Colonic mucosa (tissue), 4 donors: ENCODE results near the gene RYK. TPM values are rescaled to one million over a fixed set of nuclear protein-coding genes. Genes with fewer than 3 reads are reported as not detected.

ENCODE experiments used
- DNase-seq: peaks from one replicate; pipeline ENCODE4 v3.0.0-alpha.2; 2020
- H3K27ac ChIP-seq: fragments of 200-600 bp; one replicate; pipeline ENCODE4 v1.8.0; 2021
- H3K27me3 ChIP-seq: fragments of 200-600 bp; one replicate; pipeline ENCODE4 v1.8.0; 2021
- H3K36me3 ChIP-seq: fragments of 200-600 bp; one replicate; pipeline ENCODE4 v1.8.0; 2021
- H3K4me1 ChIP-seq: fragments of 200-600 bp; one replicate; pipeline ENCODE4 v1.8.0; 2021; ENCODE audit warnings: mild to moderate bottlenecking
- H3K4me3 ChIP-seq: fragments of 200-600 bp; one replicate; pipeline ENCODE4 v1.8.0; 2021
- H3K9ac ChIP-seq, 2 donors: one replicate each; pipeline ENCODE4 v1.7.0; 2013; ENCODE audit warnings: control low read depth in 2 of 2, low read depth in 2 of 2, low read length in 2 of 2
- H3K9me3 ChIP-seq: fragments of 200-600 bp; one replicate; pipeline ENCODE4 v1.8.0; 2021
- CTCF ChIP-seq: fragments of 200-600 bp; IDR thresholded peaks from one replicate; pipeline ENCODE4 v1.8.0; 2022; ENCODE audit warnings: antibody characterized with exemption, mild to moderate bottlenecking
- intact Hi-C: fragments of 100-400 bp; cut with DNase I; formaldehyde crosslinking; loops from one replicate; pipeline ENCODE4 v1.14.1; 2022
- total RNA-seq, 2 donors: library from RNA; stranded (reverse); fragmentation: NEBNext Ultra II Directional in 1 of 2; extraction: Animal tissue kit (Norgen Biotek cat#: 25700) in 1 of 2; gene quantifications; one replicate each; pipeline ENCODE4 v1.2.1, GENCODE V29; 2021
- donor health status: healthy.
- donor health status: DM: no; HTN: no; CAD: no.
- donor health status: DM: no; HTN: no; CAD: no.

Gene RYK
- total RNA-seq, 2 donors from 2014 or later = 30.7 to 40.6 TPM

DNA sequence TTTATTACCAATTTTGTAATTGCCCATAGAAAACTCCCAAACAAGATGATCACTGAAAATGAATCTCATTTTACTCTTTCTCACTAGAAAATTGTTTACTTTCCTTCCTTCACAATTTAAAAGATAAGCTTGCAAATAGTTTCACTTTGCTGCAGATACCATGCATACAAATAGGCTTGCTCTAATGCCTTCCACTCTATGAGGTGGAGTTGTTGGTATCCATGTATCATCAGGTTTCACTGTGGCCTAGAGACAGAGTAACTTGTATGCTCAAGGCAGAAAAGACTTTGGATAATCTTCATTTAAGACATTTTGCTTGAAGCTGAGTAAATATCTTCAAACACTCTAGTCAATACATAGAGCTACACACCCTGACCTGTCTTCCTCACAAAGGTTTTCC lies 60.8 kb downstream of the RYK start:
- intact Hi-C loops = no loop called here
- no peak overlapping the region for H3K27ac ChIP-seq
- DNase-seq = no peak
- H3K4me1 ChIP-seq = no peaks in the 10 kb centered on the region
- no peak overlapping the region for H3K4me3 ChIP-seq
- no peaks in the 10 kb centered on the region for H3K27me3 ChIP-seq
- H3K9ac ChIP-seq = no peak overlapping the region
- H3K36me3 ChIP-seq = no peaks in the 10 kb centered on the region
- no peaks in the 10 kb centered on the region for H3K9me3 ChIP-seq
- TF ChIP-seq CTCF = no peak

DNA sequence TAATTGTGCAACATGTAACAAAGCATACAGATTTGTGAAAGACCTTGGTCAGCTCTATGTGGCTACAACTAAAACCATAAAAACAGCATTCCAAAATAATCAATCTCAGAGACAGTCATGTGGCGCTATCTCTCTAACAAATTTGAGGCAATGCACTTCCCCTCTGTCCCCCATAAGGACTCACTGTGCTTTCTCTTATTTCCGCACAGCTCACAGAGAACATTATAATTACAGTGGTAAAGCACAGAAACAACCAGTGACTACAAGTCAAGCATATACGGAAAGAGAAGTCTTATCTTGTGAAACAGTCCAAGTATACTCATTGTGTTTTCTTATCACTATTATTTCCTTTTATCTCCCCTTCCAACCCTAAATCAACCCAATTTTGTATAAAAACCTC lies 64.3 kb downstream of the RYK start:
- H3K9me3 ChIP-seq = no peaks in the 10 kb centered on the region
- DNase-seq = no peak
- H3K27ac ChIP-seq = no peak overlapping the region
- H3K36me3 ChIP-seq = no peaks in the 10 kb centered on the region
- no peak overlapping the region for H3K4me3 ChIP-seq
- no peak overlapping the region for H3K9ac ChIP-seq
- no peaks in the 10 kb centered on the region for H3K4me1 ChIP-seq
- no peaks in the 10 kb centered on the region for H3K27me3 ChIP-seq
- intact Hi-C loops = no loop called here
- no peak for TF ChIP-seq CTCF

DNA sequence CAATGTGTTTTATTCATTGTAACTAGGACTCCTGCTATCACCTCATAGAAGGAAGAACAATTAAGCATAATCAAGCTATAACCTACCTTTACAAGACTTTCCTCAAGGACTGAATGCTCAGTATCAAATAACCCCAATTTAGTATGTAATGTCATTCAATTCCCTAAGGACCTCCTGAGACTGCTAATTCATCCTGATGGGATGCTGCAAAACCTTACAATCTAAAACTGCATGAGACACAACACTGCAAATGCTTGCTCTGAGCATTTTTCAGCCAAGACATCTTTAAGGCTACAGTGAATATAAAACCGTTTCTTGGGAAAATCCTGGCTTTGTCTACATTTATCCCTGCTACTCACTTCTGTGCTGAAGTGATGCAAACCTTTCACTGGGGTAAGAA lies 69.9 kb downstream of the RYK start:
- Histone ChIP-seq H3K27me3 (no peaks in the 10 kb centered on the region), H3K9me3 (no peaks in the 10 kb centered on the region), H3K4me3 (no peak overlapping the region), H3K36me3 (no peaks in the 10 kb centered on the region), H3K27ac (no peak overlapping the region), H3K9ac (no peak overlapping the region), H3K4me1 (no peaks in the 10 kb centered on the region)
- no peak for DNase-seq
- TF ChIP-seq CTCF = no peak
- intact Hi-C loops = no loop called here

- TF ChIP-seq CTCF = no peak
- Histone ChIP-seq H3K27me3 (no peaks in the 10 kb centered on the region), H3K9ac (no peak overlapping the region), H3K36me3 (no peaks in the 10 kb centered on the region), H3K4me3 (no peak overlapping the region), H3K4me1 (no peaks in the 10 kb centered on the region), H3K27ac (no peak overlapping the region), H3K9me3 (no peaks in the 10 kb centered on the region)
- intact Hi-C loops = no loop called here
- no peak for DNase-seq
These were observed 71.2 kb downstream of the RYK start for GRCh38 chr3:134179508-134179907.

DNA sequence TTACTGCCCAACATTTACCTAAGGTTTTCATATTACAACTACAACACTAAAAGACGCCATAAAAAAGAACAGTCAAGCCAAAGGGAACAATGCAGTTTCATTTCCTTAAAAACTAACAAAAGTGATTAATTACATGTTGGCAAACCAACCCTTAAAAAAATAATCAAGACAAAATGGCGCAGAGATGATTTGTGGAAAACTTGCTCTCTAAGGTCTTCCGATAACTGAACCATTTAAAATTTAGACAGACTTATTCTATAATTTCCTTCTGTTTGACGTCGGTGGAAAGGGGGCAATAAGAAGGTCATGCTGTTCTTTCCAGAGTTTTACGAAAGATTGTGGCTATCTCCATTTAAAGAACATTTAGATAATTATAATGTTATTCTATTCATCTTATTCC lies 87.6 kb downstream of the RYK start:
- no peak for TF ChIP-seq CTCF
- Histone ChIP-seq H3K4me1 (no peaks in the 10 kb centered on the region), H3K9ac (no peak overlapping the region), H3K27ac (no peak overlapping the region), H3K27me3 (no peaks in the 10 kb centered on the region), H3K9me3 (no peaks in the 10 kb centered on the region), H3K4me3 (no peak overlapping the region), H3K36me3 (no peaks in the 10 kb centered on the region)
- no peak for DNase-seq
- intact Hi-C loops = no loop called here
